HepG2 (cell line): ENCODE data around the gene DNASE1L2. TPM values are rescaled to one million over a fixed set of nuclear protein-coding genes. Genes with fewer than 3 reads are reported as not detected.
A peak's percentile ranks its signal among the peaks of the same experiment; 100 is the strongest.

ENCODE experiments used
- CHD4 ChIP-seq: fragments of 200-600 bp; sonication (generic); IDR thresholded peaks from 2 replicates; pipeline ENCODE4 v1.7.0; 2017; ENCODE audit warnings: mild to moderate bottlenecking, low read length, borderline replicate concordance
- HES4 ChIP-seq: sonication (generic); formaldehyde crosslinking; IDR thresholded peaks from 2 replicates; pipeline ENCODE4 v1.9.0; 2021; ENCODE audit warnings: mild to moderate bottlenecking, missing genetic modification reagents, borderline replicate concordance
- HNF4A ChIP-seq: sonication (generic); formaldehyde crosslinking; IDR thresholded peaks from 2 replicates; pipeline ENCODE4 v1.4.0; 2020; ENCODE audit warnings: missing genetic modification reagents
- HNRNPLL ChIP-seq: fragments of 200-400 bp; formaldehyde crosslinking; IDR thresholded peaks from 2 replicates; pipeline ENCODE4 v1.6.1; 2017; ENCODE audit warnings: mild to moderate bottlenecking, low read depth, low read length; ENCODE audit not compliant: poor library complexity, severe bottlenecking
- MEIS2 ChIP-seq: sonication (generic); formaldehyde crosslinking; IDR thresholded peaks from 2 replicates; pipeline ENCODE4 v1.9.0; 2021; ENCODE audit warnings: mild to moderate bottlenecking, missing genetic modification reagents
- MYC ChIP-seq: sonication (generic); formaldehyde crosslinking; IDR thresholded peaks from 2 replicates; pipeline ENCODE4 v1.9.0; 2021; ENCODE audit warnings: missing genetic modification reagents, borderline replicate concordance
- PITX1 ChIP-seq: sonication (generic); formaldehyde crosslinking; IDR thresholded peaks from 2 replicates; pipeline ENCODE4 v1.5.1; 2020; ENCODE audit warnings: mild to moderate bottlenecking, missing genetic modification reagents
- POLR2AphosphoS5 ChIP-seq: IDR thresholded peaks from 2 replicates; pipeline ENCODE4 v1.6.1; 2012; ENCODE audit warnings: low read depth, low read length
- U2AF2 ChIP-seq: fragments of 200-400 bp; formaldehyde crosslinking; IDR thresholded peaks from 2 replicates; pipeline ENCODE4 v1.6.1; 2017; ENCODE audit warnings: low read depth, mild to moderate bottlenecking, low read length
- ZC3H13 ChIP-seq: sonication (generic); formaldehyde crosslinking; IDR thresholded peaks from 2 replicates; pipeline ENCODE4 v1.8.1; 2023; ENCODE audit warnings: mild to moderate bottlenecking, missing genetic modification reagents, moderate library complexity
- ZNF331 ChIP-seq: sonication (generic); formaldehyde crosslinking; IDR thresholded peaks from 2 replicates; pipeline ENCODE4 v1.4.0; 2020; ENCODE audit warnings: missing genetic modification reagents
- ZNF569 ChIP-seq: sonication (generic); formaldehyde crosslinking; IDR thresholded peaks from 2 replicates; pipeline ENCODE4 v1.5.0; 2020; ENCODE audit warnings: mild to moderate bottlenecking, missing genetic modification reagents, moderate library complexity, borderline replicate concordance
- polyA plus RNA-seq, 8 experiments: library from polyadenylated mRNA; depleted of rRNA in 3 of 8; stranded (reverse) in 7 of 8; unstranded in 1 of 8; fragments of >200 nt; fragmentation: Illumina TruSeq in 4 of 8; extraction: Trizol in 4 of 8; gene quantifications; 2 replicates each; pipeline versions ENCODE4 v1.2.1 to v1.2.3, GENCODE V29; 2011 to 2016; ENCODE audit warnings: low read depth in 4 of 8, missing spikeins in 1 of 8, mixed read lengths in 1 of 8; ENCODE audit not compliant: insufficient read depth in 1 of 8
- total RNA-seq, 5 experiments: library from RNA; depleted of rRNA; stranded (reverse); fragments of >200 nt; fragmentation: Illumina TruSeq; extraction: Trizol; gene quantifications; 2 replicates each; pipeline ENCODE4 v1.2.3, GENCODE V29; 2016; ENCODE audit warnings: low read depth in 1 of 5
- TF ChIP-seq, protein P1 (sequence below): sonication (generic); formaldehyde crosslinking; IDR thresholded peaks from 2 replicates; pipeline ENCODE4 v1.4.0; 2020; ENCODE audit warnings: missing genetic modification reagents
- TF ChIP-seq, protein P2 (sequence below): sonication (generic); formaldehyde crosslinking; IDR thresholded peaks from 2 replicates; pipeline ENCODE4 v1.5.1; 2020; ENCODE audit warnings: mild to moderate bottlenecking, missing genetic modification reagents, borderline replicate concordance
- TF ChIP-seq, protein P3 (sequence below): sonication (generic); formaldehyde crosslinking; IDR thresholded peaks from 2 replicates; pipeline ENCODE4 v1.4.0; 2020; ENCODE audit warnings: missing genetic modification reagents

Gene DNASE1L2
- total and polyA plus RNA-seq, 2 of the 13 experiments (the other 11 are each of a cell fraction or from before 2014, with no cell fraction given), result 0.44 to 0.50 TPM

DNA sequence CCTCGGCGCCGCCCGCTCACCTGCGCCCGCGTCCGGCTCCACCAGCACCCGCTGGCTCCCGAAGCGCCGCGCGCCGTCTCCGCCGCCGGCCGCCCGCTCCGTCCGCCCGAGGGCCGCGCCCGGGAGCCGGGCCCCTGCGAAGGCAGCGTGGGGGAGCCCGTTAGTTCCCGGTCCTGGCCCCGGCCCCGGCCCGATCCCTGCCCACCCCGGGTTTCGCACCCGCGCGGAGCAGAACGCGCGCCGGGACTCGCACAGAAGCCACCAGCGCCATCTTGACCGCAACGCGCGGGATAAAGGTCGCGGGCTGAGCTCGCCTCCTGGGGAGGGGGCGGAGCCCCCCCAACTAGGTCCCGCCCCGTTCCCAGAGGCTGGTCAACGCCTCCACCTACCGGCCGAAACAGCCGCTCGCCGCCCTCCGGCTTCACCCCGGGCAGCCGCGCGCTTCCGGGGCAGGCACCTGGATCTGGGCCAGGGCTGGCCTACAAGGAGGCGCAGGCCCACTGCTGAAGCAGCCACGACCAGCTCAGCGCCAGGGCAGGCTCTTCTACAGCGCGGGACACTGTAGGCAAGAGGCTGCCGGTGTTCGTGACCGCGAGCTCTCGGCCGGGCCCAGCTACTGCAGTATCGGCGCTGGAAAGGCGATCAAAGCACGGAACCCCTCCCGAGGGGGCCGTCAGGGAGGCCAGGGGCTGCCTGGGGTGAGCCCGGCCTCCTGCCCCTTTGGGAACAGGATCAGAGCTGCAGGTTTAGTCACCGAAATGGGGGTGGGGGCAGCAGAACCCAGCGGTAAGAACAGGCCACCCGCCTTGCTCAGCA lies 15.3 kb downstream of the DNASE1L2 start, which contains the start of gene ECI1 (continued):
- TF ChIP-seq, protein P1, sequence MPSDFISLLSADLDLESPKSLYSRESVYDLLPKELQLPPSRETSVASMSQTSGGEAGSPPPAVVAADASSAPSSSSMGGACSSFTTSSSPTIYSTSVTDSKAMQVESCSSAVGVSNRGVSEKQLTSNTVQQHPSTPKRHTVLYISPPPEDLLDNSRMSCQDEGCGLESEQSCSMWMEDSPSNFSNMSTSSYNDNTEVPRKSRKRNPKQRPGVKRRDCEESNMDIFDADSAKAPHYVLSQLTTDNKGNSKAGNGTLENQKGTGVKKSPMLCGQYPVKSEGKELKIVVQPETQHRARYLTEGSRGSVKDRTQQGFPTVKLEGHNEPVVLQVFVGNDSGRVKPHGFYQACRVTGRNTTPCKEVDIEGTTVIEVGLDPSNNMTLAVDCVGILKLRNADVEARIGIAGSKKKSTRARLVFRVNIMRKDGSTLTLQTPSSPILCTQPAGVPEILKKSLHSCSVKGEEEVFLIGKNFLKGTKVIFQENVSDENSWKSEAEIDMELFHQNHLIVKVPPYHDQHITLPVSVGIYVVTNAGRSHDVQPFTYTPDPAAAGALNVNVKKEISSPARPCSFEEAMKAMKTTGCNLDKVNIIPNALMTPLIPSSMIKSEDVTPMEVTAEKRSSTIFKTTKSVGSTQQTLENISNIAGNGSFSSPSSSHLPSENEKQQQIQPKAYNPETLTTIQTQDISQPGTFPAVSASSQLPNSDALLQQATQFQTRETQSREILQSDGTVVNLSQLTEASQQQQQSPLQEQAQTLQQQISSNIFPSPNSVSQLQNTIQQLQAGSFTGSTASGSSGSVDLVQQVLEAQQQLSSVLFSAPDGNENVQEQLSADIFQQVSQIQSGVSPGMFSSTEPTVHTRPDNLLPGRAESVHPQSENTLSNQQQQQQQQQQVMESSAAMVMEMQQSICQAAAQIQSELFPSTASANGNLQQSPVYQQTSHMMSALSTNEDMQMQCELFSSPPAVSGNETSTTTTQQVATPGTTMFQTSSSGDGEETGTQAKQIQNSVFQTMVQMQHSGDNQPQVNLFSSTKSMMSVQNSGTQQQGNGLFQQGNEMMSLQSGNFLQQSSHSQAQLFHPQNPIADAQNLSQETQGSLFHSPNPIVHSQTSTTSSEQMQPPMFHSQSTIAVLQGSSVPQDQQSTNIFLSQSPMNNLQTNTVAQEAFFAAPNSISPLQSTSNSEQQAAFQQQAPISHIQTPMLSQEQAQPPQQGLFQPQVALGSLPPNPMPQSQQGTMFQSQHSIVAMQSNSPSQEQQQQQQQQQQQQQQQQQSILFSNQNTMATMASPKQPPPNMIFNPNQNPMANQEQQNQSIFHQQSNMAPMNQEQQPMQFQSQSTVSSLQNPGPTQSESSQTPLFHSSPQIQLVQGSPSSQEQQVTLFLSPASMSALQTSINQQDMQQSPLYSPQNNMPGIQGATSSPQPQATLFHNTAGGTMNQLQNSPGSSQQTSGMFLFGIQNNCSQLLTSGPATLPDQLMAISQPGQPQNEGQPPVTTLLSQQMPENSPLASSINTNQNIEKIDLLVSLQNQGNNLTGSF, result no peak
- TF ChIP-seq POLR2AphosphoS5 (peak; percentile 93), CHD4 (no peak), HES4 (CRISPR knock-in tag) (peak; percentile 52; the same call in 1 of the 2 replicates), MYC (CRISPR knock-in tag) (peak; percentile 82; the same call in 1 of the 2 replicates), PITX1 (CRISPR knock-in tag) (peak; percentile 39; the same call in 1 of the 2 replicates), ZC3H13 (peak; percentile 62; the same call in 1 of the 2 replicates), MEIS2 (CRISPR knock-in tag) (peak; percentile 74; the same call in 1 of the 2 replicates), ZNF569 (CRISPR knock-in tag) (no peak), HNF4A (CRISPR knock-in tag) (peak; percentile 75), ZNF331 (CRISPR knock-in tag) (peak; percentile 91), HNRNPLL (peak; percentile 76), U2AF2 (no peak)
- TF ChIP-seq, protein P2, sequence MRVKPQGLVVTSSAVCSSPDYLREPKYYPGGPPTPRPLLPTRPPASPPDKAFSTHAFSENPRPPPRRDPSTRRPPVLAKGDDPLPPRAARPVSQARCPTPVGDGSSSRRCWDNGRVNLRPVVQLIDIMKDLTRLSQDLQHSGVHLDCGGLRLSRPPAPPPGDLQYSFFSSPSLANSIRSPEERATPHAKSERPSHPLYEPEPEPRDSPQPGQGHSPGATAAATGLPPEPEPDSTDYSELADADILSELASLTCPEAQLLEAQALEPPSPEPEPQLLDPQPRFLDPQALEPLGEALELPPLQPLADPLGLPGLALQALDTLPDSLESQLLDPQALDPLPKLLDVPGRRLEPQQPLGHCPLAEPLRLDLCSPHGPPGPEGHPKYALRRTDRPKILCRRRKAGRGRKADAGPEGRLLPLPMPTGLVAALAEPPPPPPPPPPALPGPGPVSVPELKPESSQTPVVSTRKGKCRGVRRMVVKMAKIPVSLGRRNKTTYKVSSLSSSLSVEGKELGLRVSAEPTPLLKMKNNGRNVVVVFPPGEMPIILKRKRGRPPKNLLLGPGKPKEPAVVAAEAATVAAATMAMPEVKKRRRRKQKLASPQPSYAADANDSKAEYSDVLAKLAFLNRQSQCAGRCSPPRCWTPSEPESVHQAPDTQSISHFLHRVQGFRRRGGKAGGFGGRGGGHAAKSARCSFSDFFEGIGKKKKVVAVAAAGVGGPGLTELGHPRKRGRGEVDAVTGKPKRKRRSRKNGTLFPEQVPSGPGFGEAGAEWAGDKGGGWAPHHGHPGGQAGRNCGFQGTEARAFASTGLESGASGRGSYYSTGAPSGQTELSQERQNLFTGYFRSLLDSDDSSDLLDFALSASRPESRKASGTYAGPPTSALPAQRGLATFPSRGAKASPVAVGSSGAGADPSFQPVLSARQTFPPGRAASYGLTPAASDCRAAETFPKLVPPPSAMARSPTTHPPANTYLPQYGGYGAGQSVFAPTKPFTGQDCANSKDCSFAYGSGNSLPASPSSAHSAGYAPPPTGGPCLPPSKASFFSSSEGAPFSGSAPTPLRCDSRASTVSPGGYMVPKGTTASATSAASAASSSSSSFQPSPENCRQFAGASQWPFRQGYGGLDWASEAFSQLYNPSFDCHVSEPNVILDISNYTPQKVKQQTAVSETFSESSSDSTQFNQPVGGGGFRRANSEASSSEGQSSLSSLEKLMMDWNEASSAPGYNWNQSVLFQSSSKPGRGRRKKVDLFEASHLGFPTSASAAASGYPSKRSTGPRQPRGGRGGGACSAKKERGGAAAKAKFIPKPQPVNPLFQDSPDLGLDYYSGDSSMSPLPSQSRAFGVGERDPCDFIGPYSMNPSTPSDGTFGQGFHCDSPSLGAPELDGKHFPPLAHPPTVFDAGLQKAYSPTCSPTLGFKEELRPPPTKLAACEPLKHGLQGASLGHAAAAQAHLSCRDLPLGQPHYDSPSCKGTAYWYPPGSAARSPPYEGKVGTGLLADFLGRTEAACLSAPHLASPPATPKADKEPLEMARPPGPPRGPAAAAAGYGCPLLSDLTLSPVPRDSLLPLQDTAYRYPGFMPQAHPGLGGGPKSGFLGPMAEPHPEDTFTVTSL (CRISPR knock-in tag), result 0 out of 2 replicates have a peak, but pooled peaks have one; percentile 63
- TF ChIP-seq, protein P3, sequence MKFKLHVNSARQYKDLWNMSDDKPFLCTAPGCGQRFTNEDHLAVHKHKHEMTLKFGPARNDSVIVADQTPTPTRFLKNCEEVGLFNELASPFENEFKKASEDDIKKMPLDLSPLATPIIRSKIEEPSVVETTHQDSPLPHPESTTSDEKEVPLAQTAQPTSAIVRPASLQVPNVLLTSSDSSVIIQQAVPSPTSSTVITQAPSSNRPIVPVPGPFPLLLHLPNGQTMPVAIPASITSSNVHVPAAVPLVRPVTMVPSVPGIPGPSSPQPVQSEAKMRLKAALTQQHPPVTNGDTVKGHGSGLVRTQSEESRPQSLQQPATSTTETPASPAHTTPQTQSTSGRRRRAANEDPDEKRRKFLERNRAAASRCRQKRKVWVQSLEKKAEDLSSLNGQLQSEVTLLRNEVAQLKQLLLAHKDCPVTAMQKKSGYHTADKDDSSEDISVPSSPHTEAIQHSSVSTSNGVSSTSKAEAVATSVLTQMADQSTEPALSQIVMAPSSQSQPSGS (CRISPR knock-in tag), result peak; percentile 60; the same call in 1 of the 2 replicates
